Esophagus muscularis mucosa (tissue), 4 donors: ENCODE measurements around the gene CHCHD6. TPM values are rescaled to one million over a fixed set of nuclear protein-coding genes. Genes with fewer than 3 reads are reported as not detected.
A peak's percentile ranks its signal among the peaks of the same experiment; 100 is the strongest.

Experiments used
- DNase-seq: peaks from one replicate; pipeline ENCODE4 v3.0.0-alpha.2; 2017; ENCODE audit errors: extremely low spot score
- H3K27ac ChIP-seq, 4 donors: fragments of 200-600 bp; sonication (generic); replicated peaks in 1 of 4; 1 replicate in 3 of 4; 2 replicates in 1 of 4; pipeline ENCODE4 v1.5.1; 2016 to 2019; ENCODE audit warnings: mild to moderate bottlenecking in 1 of 4
- H3K27me3 ChIP-seq, 4 donors: fragments of 200-600 bp; sonication (generic); one replicate each; pipeline versions ENCODE4 v1.5.1 to v1.6.0; 2016 to 2019
- H3K36me3 ChIP-seq, 4 donors: fragments of 200-600 bp; sonication (generic); one replicate each; pipeline ENCODE4 v1.5.1; 2016 to 2019
- H3K4me1 ChIP-seq, 4 donors: fragments of 200-600 bp; sonication (generic); one replicate each; pipeline ENCODE4 v1.5.1; 2016 to 2019
- H3K4me3 ChIP-seq, 4 donors: fragments of 200-600 bp; sonication (generic); 1 replicate in 2 of 4; 2 replicates in 2 of 4; pipeline ENCODE4 v1.5.1; 2016 to 2019; ENCODE audit warnings: mild to moderate bottlenecking in 4 of 4, moderate library complexity in 1 of 4
- H3K9me3 ChIP-seq, 4 donors: fragments of 200-600 bp; sonication (generic); 1 replicate in 3 of 4; 2 replicates in 1 of 4; pipeline ENCODE4 v1.5.1; 2016 to 2019
- EP300 ChIP-seq: sonication (generic); formaldehyde crosslinking; IDR thresholded peaks from one replicate; pipeline ENCODE4 v1.6.1; 2017; ENCODE audit warnings: antibody characterized with exemption
- POLR2A ChIP-seq: fragments of 450-650 bp; IDR thresholded peaks from one replicate; pipeline ENCODE4 v1.6.1; 2017; ENCODE audit warnings: antibody characterized with exemption, moderate library complexity, mild to moderate bottlenecking, low read depth
- POLR2AphosphoS5 ChIP-seq, 2 donors: sonication (generic); formaldehyde crosslinking; IDR thresholded peaks; one replicate each; pipeline ENCODE4 v1.6.1; 2017; ENCODE audit warnings: antibody characterized with exemption in 2 of 2
- WGBS: methylation state at CpG from one replicate; pipeline ENCODE4 v1.1.5; 2018; 5-methylcytosine and 5-hydroxymethylcytosine counted together
- intact Hi-C: fragments of 100-400 bp; cut with DNase I; formaldehyde crosslinking; loops from one replicate; pipeline ENCODE4 v1.15.1; 2023
- total RNA-seq, 4 donors: library from RNA; depleted of rRNA; stranded (reverse); fragments of >200 nt; gene quantifications; one replicate each; pipeline versions ENCODE4 v1.1.0 to v1.2.1, GENCODE V29; 2016
- TF ChIP-seq, protein P1 (sequence below), 3 experiments: fragments of 200-600 bp in 2 of 3; fragments of 450-650 bp in 1 of 3; sonication (generic) in 2 of 3; IDR thresholded peaks; one replicate each; pipeline ENCODE4 v1.5.1; 2017 to 2019; ENCODE audit warnings: antibody characterized with exemption in 3 of 3, mild to moderate bottlenecking in 2 of 3, moderate library complexity in 1 of 3

Gene CHCHD6
- total RNA-seq, 4 donors from 2014 or later, result 10.3 to 13.4 (median 12.1) TPM

DNA sequence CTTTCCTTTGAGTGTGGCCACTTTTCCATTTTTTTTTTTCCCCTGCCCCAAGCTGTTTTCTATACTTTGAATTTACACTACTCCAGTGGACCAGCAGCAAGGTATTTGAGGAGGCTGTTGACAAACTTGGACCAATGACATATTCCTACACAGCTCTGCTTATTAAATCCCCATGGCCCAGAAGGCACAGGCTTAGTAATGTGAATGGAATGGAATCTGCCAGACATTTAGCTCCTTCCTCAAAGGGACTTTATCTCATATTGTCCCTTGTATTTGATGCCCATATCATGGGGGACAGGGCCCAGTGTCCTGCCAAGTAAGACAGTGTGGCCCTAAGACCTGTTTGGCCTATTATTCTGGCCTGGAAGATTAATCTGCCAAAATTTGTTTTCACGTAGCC is 107.5 kb downstream of the CHCHD6 start:
- WGBS, result 82% methylated on average over 1 of the region's 1 CpG
- DNase-seq, result no peak
- no peaks in the 10 kb centered on the region for H3K36me3 ChIP-seq
- TF ChIP-seq, protein P1, sequence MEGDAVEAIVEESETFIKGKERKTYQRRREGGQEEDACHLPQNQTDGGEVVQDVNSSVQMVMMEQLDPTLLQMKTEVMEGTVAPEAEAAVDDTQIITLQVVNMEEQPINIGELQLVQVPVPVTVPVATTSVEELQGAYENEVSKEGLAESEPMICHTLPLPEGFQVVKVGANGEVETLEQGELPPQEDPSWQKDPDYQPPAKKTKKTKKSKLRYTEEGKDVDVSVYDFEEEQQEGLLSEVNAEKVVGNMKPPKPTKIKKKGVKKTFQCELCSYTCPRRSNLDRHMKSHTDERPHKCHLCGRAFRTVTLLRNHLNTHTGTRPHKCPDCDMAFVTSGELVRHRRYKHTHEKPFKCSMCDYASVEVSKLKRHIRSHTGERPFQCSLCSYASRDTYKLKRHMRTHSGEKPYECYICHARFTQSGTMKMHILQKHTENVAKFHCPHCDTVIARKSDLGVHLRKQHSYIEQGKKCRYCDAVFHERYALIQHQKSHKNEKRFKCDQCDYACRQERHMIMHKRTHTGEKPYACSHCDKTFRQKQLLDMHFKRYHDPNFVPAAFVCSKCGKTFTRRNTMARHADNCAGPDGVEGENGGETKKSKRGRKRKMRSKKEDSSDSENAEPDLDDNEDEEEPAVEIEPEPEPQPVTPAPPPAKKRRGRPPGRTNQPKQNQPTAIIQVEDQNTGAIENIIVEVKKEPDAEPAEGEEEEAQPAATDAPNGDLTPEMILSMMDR (IDR thresholded peaks at IDR 0.05), result no peak
- no peak for TF ChIP-seq EP300
- TF ChIP-seq POLR2AphosphoS5 (IDR thresholded peaks at IDR 0.05), result no peak
- TF ChIP-seq POLR2A, result no peak
- no peaks in the 10 kb centered on the region for H3K27me3 ChIP-seq
- H3K4me1 ChIP-seq, result peaks cover 0 to 7% (median 5%) of the 10 kb centered on the region in 4 donors
- H3K27ac ChIP-seq, result no peak overlapping the region
- H3K4me3 ChIP-seq, result no peak overlapping the region
- peaks cover 0 to 7% (median 0%) of the 10 kb centered on the region in 4 donors for H3K9me3 ChIP-seq
- intact Hi-C loops, result no loop called here

DNA sequence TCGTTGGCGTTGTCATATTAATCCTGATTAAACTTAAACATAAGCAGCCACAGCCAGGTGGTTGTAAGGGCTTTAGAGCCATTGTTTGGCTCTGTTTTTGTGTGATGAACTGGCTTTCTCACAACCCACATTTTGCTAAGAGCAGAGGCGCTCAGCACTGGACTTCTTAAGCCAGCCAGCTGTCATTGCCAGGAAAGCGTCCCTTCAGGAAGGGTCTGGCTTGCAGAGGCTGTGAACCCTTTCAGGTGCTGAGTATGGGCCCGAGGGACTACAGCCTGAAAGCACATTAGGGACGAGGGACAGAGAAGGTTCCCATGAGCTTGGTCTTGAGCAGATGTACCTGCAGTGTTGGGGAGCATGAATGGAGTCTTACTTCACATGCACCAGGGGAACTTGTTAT is 112.3 kb downstream of the CHCHD6 start:
- H3K36me3 ChIP-seq, result no peaks in the 10 kb centered on the region
- 67% methylated on average over 6 of the region's 6 CpGs for WGBS
- TF ChIP-seq EP300, result no peak
- TF ChIP-seq, protein P1 (IDR thresholded peaks at IDR 0.05), result no peak
- TF ChIP-seq POLR2A, result no peak
- TF ChIP-seq POLR2AphosphoS5 (IDR thresholded peaks at IDR 0.05), result no peak
- intact Hi-C loops, result no loop called here
- no peaks in the 10 kb centered on the region for H3K27me3 ChIP-seq
- H3K4me3 ChIP-seq, result no peak overlapping the region
- H3K27ac ChIP-seq, result no peak overlapping the region
- no peaks in the 10 kb centered on the region for H3K9me3 ChIP-seq
- peaks cover 13 to 24% (median 18%) of the 10 kb centered on the region in 4 donors for H3K4me1 ChIP-seq
- DNase-seq, result peak; percentile 53

DNA sequence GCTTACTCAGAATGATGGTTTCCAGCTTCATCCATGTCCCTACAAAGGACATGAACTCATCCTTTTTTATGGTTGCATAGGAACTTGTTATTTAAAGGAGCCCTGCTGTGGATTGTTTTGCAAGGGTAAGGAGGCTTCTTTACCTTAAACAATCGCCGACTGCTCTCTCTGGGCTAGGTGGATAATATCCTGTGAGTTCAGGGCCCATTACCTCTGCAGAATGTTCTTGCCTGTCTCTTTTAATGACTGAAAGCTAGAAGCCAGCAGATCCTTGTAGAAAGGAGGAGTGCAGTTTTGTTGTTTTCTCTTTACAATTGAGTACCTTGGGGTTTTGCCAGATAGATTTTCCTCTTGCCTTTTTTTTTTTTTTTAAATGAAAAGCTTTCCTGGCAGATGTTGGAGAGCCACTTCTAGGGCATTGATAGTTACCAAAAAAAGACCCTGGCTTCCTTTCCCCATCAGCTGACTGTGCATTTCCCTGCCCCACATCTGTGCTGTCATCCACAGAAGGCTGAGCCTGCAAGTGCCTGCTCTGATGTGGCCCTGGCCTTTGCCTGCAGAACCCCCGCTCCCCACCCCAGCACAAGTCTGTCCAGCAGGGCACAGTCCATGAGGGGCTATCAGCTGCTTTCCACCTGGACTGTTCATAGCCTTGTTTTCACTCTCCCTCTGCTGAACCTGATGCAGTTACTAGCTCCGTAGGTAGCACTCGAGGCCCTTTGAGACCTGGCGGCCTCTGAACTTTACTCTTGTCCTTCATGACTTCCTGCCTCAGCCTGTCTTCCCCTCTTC is 113.1 kb downstream of the CHCHD6 start:
- intact Hi-C loops, result no loop called here
- H3K27ac ChIP-seq, result no peak overlapping the region

GRCh38 chr3:126817781-126818180 is 113.7 kb downstream of the CHCHD6 start:
- TF ChIP-seq POLR2A (no peak), EP300 (no peak), POLR2AphosphoS5 (IDR thresholded peaks at IDR 0.05) (no peak)
- TF ChIP-seq, protein P1 (IDR thresholded peaks at IDR 0.05), result no peak
- H3K4me1 ChIP-seq, result peaks cover 13 to 20% (median 18%) of the 10 kb centered on the region in 4 donors
- no peaks in the 10 kb centered on the region for H3K27me3 ChIP-seq
- H3K9me3 ChIP-seq, result peaks cover 0 to 5% (median 0%) of the 10 kb centered on the region in 4 donors
- H3K4me3 ChIP-seq, result no peak overlapping the region
- no peaks in the 10 kb centered on the region for H3K36me3 ChIP-seq
- intact Hi-C loops, result no loop called here
- WGBS, result 100% methylated on average over 1 of the region's 1 CpG
- DNase-seq, result peak; percentile 79
- no peak overlapping the region for H3K27ac ChIP-seq

More for the DNA sequence above, 113.1 kb downstream of the CHCHD6 start:
- no peak overlapping the region for H3K4me3 ChIP-seq
- no peaks in the 10 kb centered on the region for H3K27me3 ChIP-seq
- DNase-seq, result peak; percentile 86
- peaks cover 0 to 2% (median 0%) of the 10 kb centered on the region in 4 donors for H3K9me3 ChIP-seq
- WGBS, result 70% methylated on average over 6 of the region's 6 CpGs
- no peaks in the 10 kb centered on the region for H3K36me3 ChIP-seq
- TF ChIP-seq, protein P1 (IDR thresholded peaks at IDR 0.05), result no peak
- no peak for TF ChIP-seq POLR2AphosphoS5 (IDR thresholded peaks at IDR 0.05)
- TF ChIP-seq EP300, result no peak
- no peak for TF ChIP-seq POLR2A
- H3K4me1 ChIP-seq, result peaks cover 13 to 20% (median 18%) of the 10 kb centered on the region in 4 donors
